ENCODE measurements around the gene FRMD4B.

Gene FRMD4B

DNA sequence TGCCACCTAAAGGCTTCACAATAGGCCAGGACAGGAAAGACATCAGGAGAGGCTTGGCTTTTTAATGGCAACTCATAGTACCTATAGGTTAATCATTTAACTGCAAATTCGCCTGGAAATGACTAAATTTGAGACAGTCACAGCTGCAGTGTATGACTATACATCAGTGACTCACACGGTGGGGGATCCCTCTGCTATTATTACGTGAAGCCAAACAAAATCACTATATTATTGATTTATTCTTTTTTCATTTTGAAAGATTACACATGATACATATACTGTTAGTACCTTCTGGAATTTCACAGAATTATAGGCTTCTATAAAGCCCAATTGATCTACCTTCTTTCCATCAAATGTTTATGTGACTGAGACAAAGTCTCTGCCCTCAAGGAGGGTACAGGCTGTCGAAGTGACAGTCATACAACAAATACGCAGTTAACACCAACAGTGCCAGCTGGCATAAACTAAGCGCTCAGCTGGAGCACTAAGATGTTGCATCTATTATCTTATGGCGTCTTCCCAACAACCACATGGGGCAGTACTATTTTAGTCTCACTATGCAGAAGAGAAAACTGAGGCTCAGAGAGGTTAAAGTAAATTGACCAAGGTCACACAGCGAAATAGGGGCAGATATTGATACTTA, 181.5 kb downstream of the FRMD4B start:
- Histone ChIP-seq H3K9me3 (ENCODE audit: insufficient read depth, low read depth, low read length) (no peaks in the 10 kb centered on the region), H3K9ac (ENCODE audit: low read depth, low read length) (no peak overlapping the region), H3K4me1 (ENCODE audit: insufficient read depth, low read length) (peaks cover 7% of the 10 kb centered on the region), H3K4me3 (ENCODE audit: low read length) (no peak overlapping the region), H3K27me3 (ENCODE audit: insufficient read depth, low read length) (no peaks in the 10 kb centered on the region), H3K36me3 (ENCODE audit: insufficient read depth, low read depth, low read length) (no peaks in the 10 kb centered on the region), H3K27ac (ENCODE audit: low read length) (no peak overlapping the region)

DNA sequence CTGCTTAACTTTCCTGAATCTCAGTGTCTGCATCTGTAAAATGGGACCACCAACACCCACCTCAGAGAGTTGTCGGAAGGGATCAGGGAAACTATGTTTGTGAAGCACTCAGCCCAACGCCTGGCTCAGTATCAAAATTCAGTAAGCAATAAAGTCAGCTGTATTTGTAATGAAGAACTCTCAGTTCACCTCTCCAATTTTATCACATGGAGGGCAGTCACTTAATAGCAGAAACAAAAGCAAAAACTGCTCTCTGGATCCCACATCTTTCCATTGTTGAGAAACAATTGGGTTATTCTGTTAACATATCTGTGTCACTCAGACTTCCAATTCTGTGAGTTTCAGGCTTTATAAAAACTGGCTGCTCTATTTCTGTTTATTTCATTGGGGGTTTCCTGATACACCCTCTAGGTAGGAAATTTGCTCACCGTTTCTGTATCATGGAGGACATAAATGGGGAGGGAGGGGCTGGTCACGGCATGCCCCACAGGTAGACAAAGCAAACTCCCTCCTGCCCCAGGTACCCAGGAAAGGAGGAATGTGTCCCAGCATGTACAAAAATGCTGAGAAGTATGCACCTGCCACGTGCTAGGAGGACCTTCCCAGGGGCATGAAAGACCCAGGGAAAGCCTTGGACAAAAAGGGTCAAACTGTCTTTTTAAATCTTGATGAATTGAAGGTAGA, 182.1 kb downstream of the FRMD4B start:
- peaks cover 7% of the 10 kb centered on the region for H3K4me1 ChIP-seq (ENCODE audit: insufficient read depth, low read length)
- no peaks in the 10 kb centered on the region for H3K36me3 ChIP-seq (ENCODE audit: insufficient read depth, low read depth, low read length)
- no peak overlapping the region for H3K9ac ChIP-seq (ENCODE audit: low read depth, low read length)
- no peak overlapping the region for H3K27ac ChIP-seq (ENCODE audit: low read length)
- H3K4me3 ChIP-seq (ENCODE audit: low read length) = no peak overlapping the region
- no peaks in the 10 kb centered on the region for H3K9me3 ChIP-seq (ENCODE audit: insufficient read depth, low read depth, low read length)
- H3K27me3 ChIP-seq (ENCODE audit: insufficient read depth, low read length) = no peaks in the 10 kb centered on the region

DNA sequence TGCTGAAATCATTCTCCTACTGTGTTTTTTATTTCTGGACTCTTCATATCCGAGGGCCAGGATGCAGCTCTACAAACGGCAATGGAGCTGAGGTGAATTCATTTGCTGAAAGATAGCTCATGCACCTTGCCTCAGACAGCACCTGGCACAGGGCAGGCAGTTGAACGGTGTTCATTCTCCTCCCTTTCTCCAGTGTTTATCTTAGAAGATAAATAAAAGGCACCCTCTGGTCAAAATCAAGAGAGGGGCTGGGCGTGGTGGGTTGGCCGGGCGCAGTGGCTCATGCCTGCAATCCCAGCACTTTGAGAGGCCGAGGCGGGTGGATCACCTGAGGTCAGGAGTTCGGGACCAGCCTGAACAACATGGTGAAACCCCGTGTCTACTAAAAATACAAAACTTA, 184.2 kb downstream of the FRMD4B start:
- H3K9ac ChIP-seq (ENCODE audit: low read depth, low read length) = no peak overlapping the region
- H3K27ac ChIP-seq (ENCODE audit: low read length) = no peak overlapping the region
- H3K4me3 ChIP-seq (ENCODE audit: low read length) = no peak overlapping the region
- H3K4me1 ChIP-seq (ENCODE audit: insufficient read depth, low read length) = peaks cover 7% of the 10 kb centered on the region
- no peaks in the 10 kb centered on the region for H3K27me3 ChIP-seq (ENCODE audit: insufficient read depth, low read length)
- H3K36me3 ChIP-seq (ENCODE audit: insufficient read depth, low read depth, low read length) = no peaks in the 10 kb centered on the region
- H3K9me3 ChIP-seq (ENCODE audit: insufficient read depth, low read depth, low read length) = no peaks in the 10 kb centered on the region

DNA sequence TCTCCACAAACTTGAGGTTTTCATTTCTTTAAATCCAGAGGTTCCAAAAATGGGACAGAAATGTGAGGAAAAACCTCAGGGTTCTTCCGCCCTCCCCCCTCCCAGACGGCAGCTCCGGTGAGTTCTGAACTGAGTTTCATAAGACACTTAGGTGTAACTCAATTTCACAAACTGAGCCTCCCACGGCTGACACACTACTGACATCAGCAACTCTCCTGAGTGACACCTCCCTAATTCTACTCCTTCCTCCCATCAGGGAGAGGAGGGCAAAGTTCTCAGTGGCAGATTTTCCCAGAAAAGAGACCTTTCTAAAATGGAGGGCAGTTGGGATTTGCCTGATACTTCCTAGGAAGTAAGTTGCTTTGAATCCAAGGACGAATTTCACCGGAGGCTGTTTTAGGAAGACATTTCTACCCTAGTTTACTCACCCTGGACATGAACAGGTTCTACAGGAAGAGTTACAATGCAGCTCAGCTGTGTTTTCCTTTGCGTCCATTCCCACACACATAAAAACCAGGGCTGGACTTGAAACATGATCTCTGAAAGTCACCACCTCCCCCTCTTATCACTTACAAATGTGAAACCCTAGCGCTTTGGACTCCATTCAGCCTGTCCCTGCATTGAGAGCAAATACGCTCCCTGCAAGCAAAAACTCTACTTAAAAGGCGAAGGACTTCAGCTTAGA, 185.4 kb downstream of the FRMD4B start:
- peak overlapping the region; percentile 3; the same call in 1 of the 2 replicates for H3K9ac ChIP-seq (ENCODE audit: low read depth, low read length)
- H3K27ac ChIP-seq (ENCODE audit: low read length) = no peak overlapping the region
- no peaks in the 10 kb centered on the region for H3K9me3 ChIP-seq (ENCODE audit: insufficient read depth, low read depth, low read length)
- peaks cover 7% of the 10 kb centered on the region for H3K4me1 ChIP-seq (ENCODE audit: insufficient read depth, low read length)
- no peaks in the 10 kb centered on the region for H3K36me3 ChIP-seq (ENCODE audit: insufficient read depth, low read depth, low read length)
- peak overlapping the region; percentile 44 for H3K4me3 ChIP-seq (ENCODE audit: low read length)
- H3K27me3 ChIP-seq (ENCODE audit: insufficient read depth, low read length) = no peaks in the 10 kb centered on the region

DNA sequence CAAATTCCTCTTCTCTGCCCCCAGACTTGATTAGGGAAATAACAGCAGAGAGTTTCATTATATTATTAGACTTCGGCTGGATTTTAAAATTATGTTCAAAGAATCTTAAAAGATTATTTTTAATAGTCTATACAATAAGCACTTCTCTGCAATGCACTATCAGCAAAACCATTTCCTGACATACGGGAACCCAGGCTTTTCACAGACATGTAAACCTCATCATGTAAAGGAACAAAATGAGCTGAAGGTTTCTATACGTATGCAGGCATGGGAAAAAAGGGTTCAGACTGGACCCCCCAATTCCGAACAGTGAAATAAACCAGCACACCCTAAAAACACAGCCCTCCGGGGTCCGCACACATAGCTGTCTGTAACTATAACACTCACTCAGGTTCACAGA, 185.9 kb downstream of the FRMD4B start:
- H3K4me3 ChIP-seq (ENCODE audit: low read length) = no peak overlapping the region
- H3K27me3 ChIP-seq (ENCODE audit: insufficient read depth, low read length) = no peaks in the 10 kb centered on the region
- H3K4me1 ChIP-seq (ENCODE audit: insufficient read depth, low read length) = peaks cover 7% of the 10 kb centered on the region
- no peak overlapping the region for H3K9ac ChIP-seq (ENCODE audit: low read depth, low read length)
- 0 out of 2 replicates have a peak, but pooled peaks cover under 1% of the 10 kb centered on the region for H3K36me3 ChIP-seq (ENCODE audit: insufficient read depth, low read depth, low read length)
- no peak overlapping the region for H3K27ac ChIP-seq (ENCODE audit: low read length)
- H3K9me3 ChIP-seq (ENCODE audit: insufficient read depth, low read depth, low read length) = no peaks in the 10 kb centered on the region

DNA sequence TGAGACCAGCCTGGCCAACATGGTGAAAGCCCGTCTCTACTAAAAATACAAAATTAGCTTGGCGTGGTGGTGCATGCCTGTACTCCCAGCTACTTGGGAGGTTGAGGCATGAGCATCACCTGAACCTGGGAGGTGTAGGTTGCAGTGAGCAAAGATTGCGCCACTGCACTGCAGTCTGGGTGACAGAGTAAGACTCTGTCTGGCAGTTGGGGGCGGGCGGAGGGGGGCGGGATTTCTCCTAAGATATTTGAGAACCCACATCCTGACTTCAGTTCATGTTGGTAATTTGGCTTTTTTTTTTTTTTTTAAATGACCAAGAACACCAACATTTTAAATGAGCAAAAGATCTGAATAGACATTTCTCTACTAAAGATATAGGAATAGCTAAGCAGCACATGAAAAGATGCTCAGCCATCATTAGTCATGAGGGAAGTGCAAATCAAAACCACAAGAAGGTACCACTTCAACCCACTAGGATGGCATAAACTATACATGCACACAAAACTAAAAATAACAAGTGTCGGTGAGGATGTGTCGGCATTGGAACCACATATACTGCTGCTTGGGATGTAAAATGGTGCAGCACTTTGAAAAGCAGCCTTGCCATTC, 187.9 kb downstream of the FRMD4B start:
- Histone ChIP-seq H3K9me3 (ENCODE audit: insufficient read depth, low read depth, low read length) (no peaks in the 10 kb centered on the region), H3K27ac (ENCODE audit: low read length) (no peak overlapping the region), H3K9ac (ENCODE audit: low read depth, low read length) (no peak overlapping the region), H3K27me3 (ENCODE audit: insufficient read depth, low read length) (no peaks in the 10 kb centered on the region), H3K4me3 (ENCODE audit: low read length) (no peak overlapping the region), H3K36me3 (ENCODE audit: insufficient read depth, low read depth, low read length) (0 out of 2 replicates have a peak, but pooled peaks cover 11% of the 10 kb centered on the region), H3K4me1 (ENCODE audit: insufficient read depth, low read length) (peaks cover 7% of the 10 kb centered on the region)

DNA sequence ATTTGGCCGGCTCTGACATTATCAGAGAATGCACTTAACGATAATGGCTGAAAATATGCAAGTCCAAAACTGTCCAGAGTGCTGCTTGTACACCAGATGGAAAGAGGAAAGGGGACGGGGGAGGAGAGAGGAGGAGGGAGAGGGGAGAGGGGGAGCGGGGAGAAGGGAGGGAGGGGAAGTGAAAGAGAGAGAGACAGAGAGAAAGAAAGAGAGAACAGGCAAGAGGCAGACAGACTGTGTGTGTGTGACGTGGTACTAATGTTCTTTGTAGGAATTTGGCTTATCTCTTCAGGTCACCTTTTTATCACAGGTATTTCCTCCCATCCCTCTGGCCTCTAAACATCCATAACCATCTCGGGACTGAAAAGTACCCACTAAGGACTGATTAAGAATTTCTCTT, 188.4 kb downstream of the FRMD4B start:
- no peaks in the 10 kb centered on the region for H3K9me3 ChIP-seq (ENCODE audit: insufficient read depth, low read depth, low read length)
- peaks cover 7% of the 10 kb centered on the region for H3K4me1 ChIP-seq (ENCODE audit: insufficient read depth, low read length)
- no peak overlapping the region for H3K27ac ChIP-seq (ENCODE audit: low read length)
- H3K4me3 ChIP-seq (ENCODE audit: low read length) = no peak overlapping the region
- 0 out of 2 replicates have a peak, but pooled peaks cover 11% of the 10 kb centered on the region for H3K36me3 ChIP-seq (ENCODE audit: insufficient read depth, low read depth, low read length)
- H3K9ac ChIP-seq (ENCODE audit: low read depth, low read length) = no peak overlapping the region
- H3K27me3 ChIP-seq (ENCODE audit: insufficient read depth, low read length) = no peaks in the 10 kb centered on the region

DNA sequence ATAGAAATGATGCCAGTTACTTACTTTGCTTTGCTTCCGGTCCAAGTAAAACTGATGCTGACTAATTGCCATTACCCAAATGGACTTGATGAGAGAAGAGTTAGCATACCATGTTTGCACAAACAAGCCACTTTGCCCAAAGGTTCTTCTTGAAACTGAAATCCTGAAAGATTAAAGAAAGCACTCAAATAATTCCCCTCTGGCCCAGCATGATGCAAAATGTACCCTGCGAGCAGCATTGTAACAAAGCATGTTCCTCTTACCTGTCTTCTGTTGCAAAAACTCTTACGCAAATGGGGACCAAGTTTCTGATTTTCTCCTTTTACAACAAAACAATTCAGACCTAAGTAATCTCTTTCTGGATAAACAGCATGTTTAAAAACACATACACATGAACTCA, 189.0 kb downstream of the FRMD4B start:
- peaks cover 7% of the 10 kb centered on the region for H3K4me1 ChIP-seq (ENCODE audit: insufficient read depth, low read length)
- H3K9ac ChIP-seq (ENCODE audit: low read depth, low read length) = no peak overlapping the region
- H3K4me3 ChIP-seq (ENCODE audit: low read length) = no peak overlapping the region
- no peaks in the 10 kb centered on the region for H3K9me3 ChIP-seq (ENCODE audit: insufficient read depth, low read depth, low read length)
- 0 out of 2 replicates have a peak, but pooled peaks cover 11% of the 10 kb centered on the region for H3K36me3 ChIP-seq (ENCODE audit: insufficient read depth, low read depth, low read length)
- H3K27me3 ChIP-seq (ENCODE audit: insufficient read depth, low read length) = no peaks in the 10 kb centered on the region
- H3K27ac ChIP-seq (ENCODE audit: low read length) = no peak overlapping the region

DNA sequence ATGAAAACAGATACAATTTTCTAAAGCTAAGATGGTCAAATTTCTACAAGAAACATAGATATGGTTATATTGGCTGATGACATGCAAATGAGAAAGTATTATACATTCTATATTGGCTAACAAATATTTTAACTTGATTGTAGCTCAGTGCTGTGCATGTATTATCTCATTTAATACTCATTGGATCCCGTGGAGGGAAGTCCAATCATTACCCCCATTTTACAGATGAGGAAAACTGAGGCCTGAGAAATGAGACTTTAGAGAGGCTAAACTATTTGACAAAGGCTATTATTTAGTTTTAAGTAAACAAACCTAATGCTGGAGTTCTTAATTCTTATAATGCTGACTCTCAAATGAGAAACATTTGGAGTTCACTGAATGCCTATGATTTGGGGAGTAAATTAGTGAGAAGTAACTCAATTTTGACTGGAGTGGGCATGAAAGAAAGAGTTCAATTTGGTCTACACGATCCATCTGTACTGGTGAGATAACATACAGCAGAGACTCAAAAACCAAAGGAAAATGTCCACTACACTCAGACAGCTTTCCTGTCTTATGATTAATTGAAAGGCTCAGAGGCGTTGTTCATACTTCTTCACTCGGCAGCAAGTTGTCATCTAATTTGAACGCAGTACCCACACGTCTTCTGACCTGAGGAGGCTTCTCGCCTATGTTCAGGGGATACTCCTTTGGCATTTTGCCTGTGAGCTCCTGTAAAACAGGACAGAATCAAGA, 191.3 kb downstream of the FRMD4B start:
- Histone ChIP-seq H3K36me3 (ENCODE audit: insufficient read depth, low read depth, low read length) (0 out of 2 replicates have a peak, but pooled peaks cover 11% of the 10 kb centered on the region), H3K27ac (ENCODE audit: low read length) (no peak overlapping the region), H3K27me3 (ENCODE audit: insufficient read depth, low read length) (no peaks in the 10 kb centered on the region), H3K9me3 (ENCODE audit: insufficient read depth, low read depth, low read length) (no peaks in the 10 kb centered on the region), H3K4me1 (ENCODE audit: insufficient read depth, low read length) (no peaks in the 10 kb centered on the region), H3K9ac (ENCODE audit: low read depth, low read length) (no peak overlapping the region), H3K4me3 (ENCODE audit: low read length) (no peak overlapping the region)

DNA sequence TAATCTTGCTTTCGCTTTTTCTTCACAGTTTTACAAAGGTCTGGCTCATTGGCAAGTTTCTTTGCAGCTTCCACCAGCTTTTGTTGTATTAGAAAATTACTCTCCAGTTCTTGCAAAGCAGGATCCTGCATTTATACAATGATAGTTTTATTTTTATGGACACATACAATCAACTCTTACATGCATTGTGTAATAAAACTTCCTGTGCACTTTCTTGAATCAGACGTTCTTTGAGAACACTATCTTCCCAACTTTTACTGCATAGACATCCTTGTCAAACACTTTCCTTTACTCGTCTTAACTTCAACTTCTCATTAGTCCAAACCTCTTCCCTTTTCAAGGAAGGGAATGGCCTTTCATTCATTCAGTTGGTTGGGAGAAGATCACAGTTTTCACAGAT, 192.1 kb downstream of the FRMD4B start:
- no peak overlapping the region for H3K4me3 ChIP-seq (ENCODE audit: low read length)
- no peaks in the 10 kb centered on the region for H3K9me3 ChIP-seq (ENCODE audit: insufficient read depth, low read depth, low read length)
- H3K27ac ChIP-seq (ENCODE audit: low read length) = no peak overlapping the region
- 0 out of 2 replicates have a peak, but pooled peaks cover 11% of the 10 kb centered on the region for H3K36me3 ChIP-seq (ENCODE audit: insufficient read depth, low read depth, low read length)
- H3K9ac ChIP-seq (ENCODE audit: low read depth, low read length) = no peak overlapping the region
- H3K4me1 ChIP-seq (ENCODE audit: insufficient read depth, low read length) = no peaks in the 10 kb centered on the region
- H3K27me3 ChIP-seq (ENCODE audit: insufficient read depth, low read length) = no peaks in the 10 kb centered on the region

DNA sequence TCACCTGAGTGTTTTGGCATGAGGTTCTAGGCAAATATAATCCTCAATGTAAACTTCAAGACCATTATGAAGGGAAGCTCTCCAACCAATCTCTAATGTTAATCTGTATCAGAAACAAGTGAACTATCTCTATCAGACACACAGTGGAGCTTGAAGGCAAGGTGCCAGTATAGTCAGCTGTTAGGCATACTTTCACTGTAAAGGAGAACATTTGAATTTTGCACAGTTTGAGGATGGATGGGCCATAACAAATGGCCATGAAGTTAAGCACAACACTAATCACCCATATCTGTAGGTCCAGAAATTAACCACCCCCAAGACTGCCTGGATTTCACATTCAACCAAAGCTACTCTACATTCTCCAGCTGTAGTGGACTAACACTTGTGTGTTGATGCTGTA, 194.4 kb downstream of the FRMD4B start:
- no peak overlapping the region for H3K27ac ChIP-seq (ENCODE audit: low read length)

More for the DNA sequence above, 194.4 kb downstream of the FRMD4B start:
- Histone ChIP-seq H3K9ac (ENCODE audit: low read depth, low read length) (no peak overlapping the region), H3K27me3 (ENCODE audit: insufficient read depth, low read length) (no peaks in the 10 kb centered on the region), H3K4me3 (ENCODE audit: low read length) (no peak overlapping the region), H3K36me3 (ENCODE audit: insufficient read depth, low read depth, low read length) (0 out of 2 replicates have a peak, but pooled peaks cover 11% of the 10 kb centered on the region), H3K4me1 (ENCODE audit: insufficient read depth, low read length) (no peaks in the 10 kb centered on the region), H3K9me3 (ENCODE audit: insufficient read depth, low read depth, low read length) (no peaks in the 10 kb centered on the region)
